ENCODE data around the gene C1orf159.

DNA sequence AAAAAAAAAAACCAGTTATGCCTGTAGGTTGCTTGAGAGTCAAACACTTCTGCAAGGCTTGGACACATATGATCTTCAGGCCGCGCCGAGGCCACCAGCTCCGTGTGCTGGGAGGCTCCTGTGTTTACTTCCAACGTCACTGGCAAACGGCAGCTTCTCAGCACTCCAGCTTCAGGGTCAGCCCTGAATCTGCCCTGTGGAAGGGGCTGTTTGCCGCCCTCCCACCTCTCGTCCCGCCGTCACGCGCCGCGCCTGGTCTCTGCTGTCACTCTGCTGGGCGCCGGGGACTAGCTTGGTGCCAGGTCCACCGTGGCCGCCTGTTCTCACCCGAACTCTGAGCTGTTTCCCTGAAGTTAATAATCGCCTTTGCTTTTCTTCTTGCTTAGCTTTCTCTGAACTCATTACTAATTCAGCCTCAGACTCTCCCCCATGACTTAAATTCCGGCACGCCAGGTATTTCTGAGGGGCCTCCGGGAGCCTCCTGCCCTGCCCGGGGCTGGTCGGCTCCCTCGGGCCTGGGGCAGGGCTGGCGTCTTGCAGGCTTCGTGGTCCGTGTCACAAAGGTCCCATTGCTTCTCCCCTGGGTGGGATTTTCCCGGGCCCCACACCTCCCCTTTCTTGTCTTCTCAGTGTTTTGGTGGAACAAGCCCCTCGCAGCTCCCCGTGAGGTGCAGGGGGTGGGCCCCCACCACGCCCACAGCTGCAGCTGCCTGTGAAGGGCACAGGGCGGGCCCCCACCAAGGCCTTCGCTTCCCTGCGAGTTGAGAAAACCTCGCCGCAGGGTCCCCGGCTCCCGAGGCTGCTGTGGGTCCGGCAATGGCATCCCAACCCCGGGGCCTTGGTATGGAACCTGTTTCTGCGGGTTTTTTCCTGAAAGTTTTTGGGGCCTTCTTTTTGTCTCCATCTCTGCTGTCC is 14.6 kb upstream of the C1orf159 start:
- TF ChIP-seq, protein P1, sequence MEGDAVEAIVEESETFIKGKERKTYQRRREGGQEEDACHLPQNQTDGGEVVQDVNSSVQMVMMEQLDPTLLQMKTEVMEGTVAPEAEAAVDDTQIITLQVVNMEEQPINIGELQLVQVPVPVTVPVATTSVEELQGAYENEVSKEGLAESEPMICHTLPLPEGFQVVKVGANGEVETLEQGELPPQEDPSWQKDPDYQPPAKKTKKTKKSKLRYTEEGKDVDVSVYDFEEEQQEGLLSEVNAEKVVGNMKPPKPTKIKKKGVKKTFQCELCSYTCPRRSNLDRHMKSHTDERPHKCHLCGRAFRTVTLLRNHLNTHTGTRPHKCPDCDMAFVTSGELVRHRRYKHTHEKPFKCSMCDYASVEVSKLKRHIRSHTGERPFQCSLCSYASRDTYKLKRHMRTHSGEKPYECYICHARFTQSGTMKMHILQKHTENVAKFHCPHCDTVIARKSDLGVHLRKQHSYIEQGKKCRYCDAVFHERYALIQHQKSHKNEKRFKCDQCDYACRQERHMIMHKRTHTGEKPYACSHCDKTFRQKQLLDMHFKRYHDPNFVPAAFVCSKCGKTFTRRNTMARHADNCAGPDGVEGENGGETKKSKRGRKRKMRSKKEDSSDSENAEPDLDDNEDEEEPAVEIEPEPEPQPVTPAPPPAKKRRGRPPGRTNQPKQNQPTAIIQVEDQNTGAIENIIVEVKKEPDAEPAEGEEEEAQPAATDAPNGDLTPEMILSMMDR (IDR thresholded peaks at IDR 0.05): no peak
- no peak for TF ChIP-seq POLR2A (IDR thresholded peaks at IDR 0.05)

All from esophagus squamous epithelium (tissue), 4 donors.